Activated CD4-positive, alpha-beta T cell treated with anti-CD3 and anti-CD28 coated beads for 36 hours (primary cell): Measurements from ENCODE around the gene SLC8A2. TPM values are rescaled to one million over a fixed set of nuclear protein-coding genes. Genes with fewer than 3 reads are reported as not detected.
"Not testable (repeated sequence)": the region's sequence is repeated elsewhere in the genome, so short reads cannot be mapped to it uniquely, and the experiment has no call there.

Source experiments
- ATAC-seq: fragments of 200-7000 bp; cut with Tn5 transposase; one replicate; pipeline ENCODE4 v1.10.0; 2021; ENCODE audit warnings: mild to moderate bottlenecking, moderate library complexity
- CTCF ChIA-PET: fragments of 350-600 bp; sonication (Branson Sonifier 250); formaldehyde crosslinking; loops from one replicate; lab custom pipeline; 2021; ENCODE audit warnings: antibody characterized with exemption; lab: Charles Lee
- POLR2A ChIA-PET: fragments of 350-600 bp; sonication (Branson Sonifier 250); formaldehyde crosslinking; loops from one replicate; lab custom pipeline; 2021; ENCODE audit warnings: antibody characterized with exemption, inconsistent platforms; lab: Charles Lee
- DNase-seq: peaks from one replicate; pipeline ENCODE4 v3.0.0-alpha.2; 2020
- H3K27ac Mint-ChIP-seq: one replicate; pipeline ENCODE4 v1.8.0; 2021; ENCODE audit warnings: mixed read lengths
- H3K27me3 Mint-ChIP-seq: one replicate; pipeline ENCODE4 v1.8.0; 2021; ENCODE audit warnings: mixed read lengths
- H3K36me3 Mint-ChIP-seq: one replicate; pipeline ENCODE4 v1.8.0; 2021; ENCODE audit warnings: low read depth, mixed read lengths
- H3K4me1 Mint-ChIP-seq: one replicate; pipeline ENCODE4 v1.8.0; 2021; ENCODE audit warnings: mixed read lengths
- H3K4me3 Mint-ChIP-seq: one replicate; pipeline ENCODE4 v1.8.0; 2021; ENCODE audit warnings: mild to moderate bottlenecking, moderate library complexity, mixed read lengths
- H3K9me3 Mint-ChIP-seq: one replicate; pipeline ENCODE4 v1.8.0; 2021; ENCODE audit warnings: low read depth, mixed read lengths
- intact Hi-C, 2 experiments: fragments of 100-400 bp; cut with DNase I in 1 of 2; cut with micrococcal nuclease in 1 of 2; formaldehyde crosslinking; loops; one replicate each; pipeline versions ENCODE4 v1.14.2 to v1.15.1; 2022 to 2024; cut with DNase I, micrococcal nuclease
- total RNA-seq, 2 experiments: library from RNA; stranded (reverse); gene quantifications; one replicate each; pipeline ENCODE4 v1.2.3, GENCODE V29; 2021

The SLC8A2 gene
- total RNA-seq, 2 experiments from 2014 or later, result 0.11 to 0.23 TPM

DNA sequence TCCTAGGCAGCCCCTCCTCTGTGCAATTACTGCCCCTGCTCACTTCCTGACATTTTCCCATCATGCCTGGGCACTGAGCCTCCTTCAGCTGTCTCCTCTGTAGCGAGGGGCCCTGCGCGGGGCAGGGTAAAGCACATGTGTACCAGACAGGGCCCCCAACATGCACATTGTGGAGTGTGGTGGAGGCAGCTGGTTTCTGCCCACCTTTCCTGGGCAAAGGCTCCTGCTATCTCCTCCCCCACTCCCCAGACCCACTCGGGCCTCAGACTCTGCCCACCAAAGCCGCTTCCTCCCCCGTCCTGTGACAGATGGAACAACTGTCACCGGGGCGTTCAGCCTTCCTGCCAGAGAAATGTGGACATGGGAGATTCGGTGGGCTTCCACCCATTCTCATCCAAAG lies 15.2 kb upstream of the SLC8A2 start:
- H3K4me1 Mint-ChIP-seq, result peaks cover 27% of the 10 kb centered on the region
- no peak overlapping the region for H3K4me3 Mint-ChIP-seq
- peak overlapping the region; percentile 45 for H3K27ac Mint-ChIP-seq
- H3K36me3 Mint-ChIP-seq, result peaks cover 17% of the 10 kb centered on the region
- ChIA-PET POLR2A (no interaction called here), CTCF (no interaction called here)
- ATAC-seq (no peak), DNase-seq (no peak)
- H3K9me3 Mint-ChIP-seq, result no peaks in the 10 kb centered on the region
- intact Hi-C loops, result loop anchor here in 1 of 2 experiments (10.0 kb wide), 1 partner anchor 1602 kb away; the partner anchor contains the start of gene IRF2BP1
- H3K27me3 Mint-ChIP-seq, result no peaks in the 10 kb centered on the region

DNA sequence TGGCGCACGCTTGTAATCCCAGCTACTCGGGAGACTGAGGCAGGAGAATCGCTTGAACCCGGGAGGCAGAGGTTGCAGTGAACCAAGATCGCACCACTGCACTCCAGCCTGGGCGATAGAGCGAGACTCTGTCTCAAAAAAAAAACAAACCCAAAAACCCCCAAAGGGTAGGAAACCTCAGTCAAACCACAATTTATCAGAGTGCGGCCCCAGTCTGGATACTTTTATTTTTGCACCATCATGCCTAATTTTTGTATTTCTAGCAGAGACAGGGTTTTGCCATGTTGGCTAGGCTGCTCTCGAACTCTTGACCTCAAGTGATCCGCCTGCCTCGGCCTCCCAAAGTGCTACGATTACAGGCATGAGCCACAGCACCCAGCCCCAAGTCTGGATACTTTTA lies 14.5 kb upstream of the SLC8A2 start:
- H3K4me3 Mint-ChIP-seq, ATAC-seq, POLR2A ChIA-PET, H3K27ac Mint-ChIP-seq, H3K9me3 Mint-ChIP-seq, H3K27me3 Mint-ChIP-seq, DNase-seq: not testable (repeated sequence)
- H3K36me3 Mint-ChIP-seq, result peaks cover 17% of the 10 kb centered on the region
- CTCF ChIA-PET, result interaction anchor here (0.6 to 3.1 kb wide), 3 partner anchors 29 to 302 kb away, joined by 3 to 14 read pairs (median 3); partner anchors contain the start of gene NAPA
- intact Hi-C loops, result loop anchor here in 1 of 2 experiments (10.0 kb wide), 1 partner anchor 1601 kb away; the partner anchor contains the start of gene IRF2BP1
- peaks cover 27% of the 10 kb centered on the region for H3K4me1 Mint-ChIP-seq

DNA sequence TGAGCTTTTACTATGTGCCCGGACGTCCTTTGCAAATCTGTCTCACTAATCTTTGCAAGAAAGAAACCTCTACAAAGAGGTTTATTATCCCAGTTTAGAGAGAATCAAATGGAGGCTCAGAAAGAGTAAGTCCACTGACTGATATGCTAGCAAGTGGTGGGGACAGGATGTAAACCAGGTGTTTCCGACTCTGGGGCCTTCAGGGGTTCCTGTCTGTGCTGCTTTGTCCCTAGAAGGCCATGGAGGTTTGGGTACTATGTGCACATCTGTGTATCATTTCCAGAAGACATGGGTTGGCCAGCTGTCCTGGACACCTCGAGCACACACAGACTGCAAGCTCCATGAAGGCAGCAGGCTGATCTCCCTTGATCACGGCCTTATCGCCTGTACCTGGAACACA lies 13.5 kb upstream of the SLC8A2 start:
- peak overlapping the region; percentile 92 for H3K4me3 Mint-ChIP-seq
- H3K27ac Mint-ChIP-seq, result peak overlapping the region; percentile 98
- H3K27me3 Mint-ChIP-seq, result no peaks in the 10 kb centered on the region
- ChIA-PET POLR2A (interaction anchor here (1.1 kb wide), 1 partner anchor 24 kb away, joined by 3 read pairs; no protein-coding TSS in a partner anchor), CTCF (interaction anchor here (0.7 to 3.2 kb wide), 6 partner anchors 10 to 57 kb away, joined by 3 to 14 read pairs (median 12); partner anchors contain the start of gene NAPA)
- H3K4me1 Mint-ChIP-seq, result peaks cover 27% of the 10 kb centered on the region
- DNase-seq, result peak; percentile 37
- intact Hi-C loops, result loop anchor here (2.0 to 10.0 kb wide), 4 partner anchors 56 to 1600 kb away; partner anchors contain the start of genes DHX34 (in 1 of the 2), IRF2BP1 (in 1 of the 2) and ZC3H4 (in 1 of the 2)
- no peaks in the 10 kb centered on the region for H3K9me3 Mint-ChIP-seq
- no peak for ATAC-seq
- H3K36me3 Mint-ChIP-seq, result peaks cover 18% of the 10 kb centered on the region

DNA sequence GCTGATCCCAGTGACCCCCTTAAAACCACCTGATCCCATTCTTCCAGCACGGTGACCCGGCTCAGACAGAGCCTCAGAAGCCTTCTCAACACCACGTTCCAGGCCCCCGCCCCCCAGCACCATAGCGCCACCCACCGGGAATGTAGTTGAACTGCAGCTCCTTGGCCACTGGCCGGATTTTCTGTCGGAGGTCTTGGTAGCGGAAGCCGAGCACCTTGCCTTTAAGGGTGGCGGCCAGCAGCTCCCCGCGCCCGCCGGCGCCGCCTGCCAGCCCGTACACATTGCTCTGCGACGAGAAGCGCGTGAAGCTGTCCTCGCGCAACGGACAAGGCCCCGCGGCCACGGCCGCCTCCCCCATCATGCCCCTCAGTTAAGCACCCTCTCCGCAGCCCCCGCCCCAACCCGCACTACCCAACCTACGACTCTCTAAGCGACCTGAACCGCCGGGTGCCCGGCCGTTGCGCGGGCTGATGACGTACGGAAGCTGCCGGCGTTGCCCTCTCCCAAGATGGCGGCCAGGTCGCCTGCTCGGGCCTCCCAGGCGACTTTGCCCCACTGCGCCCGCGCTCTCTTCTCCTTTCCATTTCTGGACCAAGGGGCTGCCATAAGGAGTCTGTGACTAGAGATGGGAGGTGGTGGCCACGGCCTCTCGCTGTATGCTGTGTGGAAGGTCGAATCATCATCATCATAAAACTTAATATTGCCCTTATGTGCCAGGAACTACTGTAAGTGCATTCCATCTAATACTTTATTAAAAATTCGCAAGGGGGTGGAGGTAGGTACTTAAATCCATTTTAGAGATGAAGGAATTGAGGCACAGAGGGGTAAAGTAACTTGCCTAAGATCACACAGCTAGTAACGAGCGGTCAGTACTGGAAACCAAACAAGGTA lies 12.4 kb upstream of the SLC8A2 start, which contains the start of gene KPTN:
Gene KPTN, minus strand, starts transcription at position 420 of the 891 bp plus-strand sequence. Its CDS starts 59 bp downstream, at position 361.
- CTCF ChIA-PET, result interaction anchor here (0.6 to 3.2 kb wide), 22 partner anchors 9 to 1178 kb away, joined by 3 to 14 read pairs (median 5); partner anchors contain the start of genes DHX34 and NAPA
- POLR2A ChIA-PET, result interaction anchor here (0.6 to 1.6 kb wide), 4 partner anchors 15 to 276 kb away, joined by 3 to 9 read pairs (median 4); no protein-coding TSS in a partner anchor
- H3K27me3 Mint-ChIP-seq, result no peaks in the 10 kb centered on the region
- peak within 1 kb of the TSS; percentile 98 for H3K27ac Mint-ChIP-seq
- intact Hi-C loops, result loop anchor here (1.0 to 10.0 kb wide), 16 partner anchors 12 to 1599 kb away; partner anchors contain the start of genes NAPA (in 2 of the 2), ARHGAP35 (in 1 of the 2), DHX34 (in 1 of the 2) and INAFM1 (in 1 of the 2)
- DNase-seq (peak; percentile 95), ATAC-seq (peak; percentile 90)
- H3K36me3 Mint-ChIP-seq, result peaks cover 15% of the 10 kb centered on the region
- H3K9me3 Mint-ChIP-seq, result no peaks in the 10 kb centered on the region
- peak within 1 kb of the TSS; percentile 92 for H3K4me3 Mint-ChIP-seq
- peaks cover 27% of the 10 kb centered on the region for H3K4me1 Mint-ChIP-seq

DNA sequence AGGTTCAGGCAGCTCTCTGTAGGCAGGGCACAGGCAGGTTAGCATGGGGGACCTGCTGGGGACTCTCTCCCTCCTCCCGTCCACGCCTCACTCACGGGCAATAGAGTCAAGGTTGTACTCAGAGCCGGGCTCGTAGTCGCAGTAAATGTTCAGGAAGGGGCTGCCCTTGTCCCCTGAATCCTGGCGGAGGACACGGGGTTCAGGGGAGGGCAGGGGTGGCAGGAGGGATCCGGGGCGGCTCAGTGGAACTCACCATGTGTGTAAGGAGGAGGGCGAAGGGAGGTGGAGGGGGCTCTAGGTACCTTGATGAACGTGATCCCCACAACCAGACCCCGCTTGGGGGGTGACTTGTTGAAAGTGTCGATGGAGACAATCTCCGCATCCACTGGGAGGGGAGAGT lies 11.5 kb upstream of the SLC8A2 start:
- no peak for DNase-seq
- no peaks in the 10 kb centered on the region for H3K9me3 Mint-ChIP-seq
- no peak overlapping the region for H3K27ac Mint-ChIP-seq
- intact Hi-C loops, result loop anchor here (1.0 to 10.0 kb wide), 5 partner anchors 11 to 1598 kb away; partner anchors contain the start of genes ARHGAP35 (in 1 of the 2) and IRF2BP1 (in 1 of the 2)
- H3K4me1 Mint-ChIP-seq, result peaks cover 27% of the 10 kb centered on the region
- ChIA-PET CTCF (interaction anchor here (0.7 to 3.2 kb wide), 14 partner anchors 9 to 1178 kb away, joined by 3 to 14 read pairs (median 5); partner anchors contain the start of genes DHX34 and NAPA), POLR2A (interaction anchor here (0.6 to 1.6 kb wide), 2 partner anchors 117 to 277 kb away, joined by 4 to 9 read pairs; no protein-coding TSS in a partner anchor)
- H3K4me3 Mint-ChIP-seq, result peak overlapping the region; percentile 92
- H3K36me3 Mint-ChIP-seq, result peaks cover 15% of the 10 kb centered on the region
- ATAC-seq, result no peak
- H3K27me3 Mint-ChIP-seq, result no peaks in the 10 kb centered on the region

DNA sequence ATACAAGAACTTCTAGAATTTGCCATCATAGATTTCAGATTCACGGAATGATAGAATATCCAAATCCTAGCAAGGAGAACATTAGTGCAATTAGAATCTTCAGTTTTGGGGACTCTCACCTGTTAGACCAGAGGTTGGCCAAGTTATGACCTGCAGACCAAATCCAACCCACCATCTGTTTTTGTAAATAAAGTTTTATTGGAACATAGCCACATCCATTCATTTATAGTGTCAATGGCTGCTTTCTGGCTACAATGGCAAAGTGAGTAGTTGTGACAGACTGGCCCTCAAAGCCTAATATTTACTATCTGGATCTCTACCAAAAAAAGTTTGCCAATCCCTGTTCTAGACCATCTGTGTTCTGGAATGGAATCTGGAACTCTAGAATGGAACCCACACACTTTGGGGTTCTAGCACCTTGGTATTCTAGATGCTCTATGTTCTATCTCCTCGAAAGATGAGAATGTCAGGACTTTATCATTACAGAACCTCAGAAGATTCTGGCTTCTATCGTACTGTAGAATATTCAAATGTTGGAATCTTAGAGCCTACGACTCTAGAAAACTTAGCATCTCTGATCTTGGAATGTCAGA lies 9.9 kb upstream of the SLC8A2 start:
- Mint-ChIP-seq H3K4me1 (peaks cover 17% of the 10 kb centered on the region), H3K27ac (no peak overlapping the region), H3K9me3 (no peaks in the 10 kb centered on the region), H3K4me3 (no peak overlapping the region), H3K27me3 (no peaks in the 10 kb centered on the region), H3K36me3 (peaks cover 11% of the 10 kb centered on the region)
- CTCF ChIA-PET, result interaction anchor here (0.8 kb wide), 1 partner anchor 26 kb away, joined by 5 read pairs; no protein-coding TSS in a partner anchor
- intact Hi-C loops, result loop anchor here (5.0 to 10.0 kb wide), 4 partner anchors 34 to 1597 kb away; partner anchors contain the start of genes ARHGAP35 (in 1 of the 2) and IRF2BP1 (in 1 of the 2)
- ATAC-seq, result no peak
- no peak for DNase-seq
- POLR2A ChIA-PET, result no interaction called here

DNA sequence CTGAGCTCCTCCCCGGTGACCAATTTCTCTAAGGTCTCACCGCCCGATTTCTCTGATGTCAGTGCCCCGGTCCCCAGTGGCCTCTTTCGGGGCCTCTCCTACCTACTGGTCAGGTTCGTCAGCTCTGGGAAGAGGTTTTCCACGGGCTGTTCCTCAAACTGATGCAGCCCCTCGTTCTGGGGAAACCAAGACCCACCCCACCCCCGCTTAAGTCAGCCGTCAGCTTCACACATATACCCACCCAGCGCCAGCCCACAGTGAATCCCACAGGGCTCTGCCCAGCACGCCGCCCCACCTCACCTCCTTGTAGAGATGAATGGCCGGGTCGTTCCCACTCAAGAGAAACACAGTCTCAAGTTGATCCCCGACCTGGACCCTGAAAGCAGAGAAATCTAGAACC lies 9.0 kb upstream of the SLC8A2 start:
- CTCF ChIA-PET, result interaction anchor here (0.8 kb wide), 1 partner anchor 27 kb away, joined by 5 read pairs; no protein-coding TSS in a partner anchor
- H3K9me3 Mint-ChIP-seq, result no peaks in the 10 kb centered on the region
- peaks cover 8% of the 10 kb centered on the region for H3K36me3 Mint-ChIP-seq
- H3K4me1 Mint-ChIP-seq, result peaks cover 14% of the 10 kb centered on the region
- no peak overlapping the region for H3K27ac Mint-ChIP-seq
- H3K4me3 Mint-ChIP-seq, result no peak overlapping the region
- no peaks in the 10 kb centered on the region for H3K27me3 Mint-ChIP-seq
- intact Hi-C loops, result loop anchor here (5.0 to 10.0 kb wide), 4 partner anchors 33 to 1596 kb away; partner anchors contain the start of genes ARHGAP35 (in 1 of the 2) and IRF2BP1 (in 1 of the 2)
- DNase-seq (no peak), ATAC-seq (no peak)
- POLR2A ChIA-PET, result no interaction called here

DNA sequence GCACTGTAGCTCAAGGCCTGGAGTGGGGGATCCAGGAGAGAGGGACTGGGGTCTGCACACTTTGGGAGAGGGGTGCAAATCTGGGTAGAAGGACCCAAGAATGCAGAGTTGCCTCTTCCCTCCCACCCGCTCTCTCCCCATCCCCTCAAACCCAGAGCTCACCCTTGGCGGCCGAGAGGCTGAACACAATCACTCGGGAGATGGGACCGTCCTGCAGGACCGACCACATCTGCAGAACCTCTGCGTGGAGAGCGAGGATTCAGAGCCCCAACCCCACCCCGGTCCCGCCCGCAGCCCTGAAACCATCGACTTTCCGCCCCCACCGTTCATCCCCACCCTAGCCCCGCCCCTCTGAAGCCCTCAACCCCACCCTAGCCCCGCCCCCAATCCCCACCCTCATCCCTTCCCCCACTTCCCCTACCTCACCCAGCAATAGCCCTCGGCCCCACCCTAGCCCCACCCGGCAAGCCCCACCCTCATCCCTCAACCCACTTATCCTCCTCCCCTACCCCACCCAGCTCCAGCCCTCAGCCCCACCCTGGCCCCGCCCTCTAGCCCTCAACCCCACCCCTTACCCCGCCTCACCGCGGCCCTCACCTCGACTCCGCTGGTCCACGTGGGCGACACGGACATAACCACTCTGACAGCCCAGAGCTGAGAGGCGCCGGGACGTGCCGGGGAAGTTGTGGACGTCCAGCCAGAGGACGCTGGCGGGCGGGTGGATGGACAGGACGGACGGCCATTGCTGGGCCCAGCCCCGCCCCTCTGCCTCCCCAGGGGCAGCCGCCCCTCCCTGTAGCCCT lies 8.2 kb upstream of the SLC8A2 start:
- ChIA-PET POLR2A (no interaction called here), CTCF (interaction anchor here (1.3 kb wide), 1 partner anchor 47 kb away, joined by 3 read pairs; no protein-coding TSS in a partner anchor)
- Mint-ChIP-seq H3K9me3 (no peaks in the 10 kb centered on the region), H3K27me3 (no peaks in the 10 kb centered on the region), H3K4me3 (no peak overlapping the region), H3K4me1 (peaks cover 6% of the 10 kb centered on the region), H3K27ac (no peak overlapping the region), H3K36me3 (peaks cover 2% of the 10 kb centered on the region)
- DNase-seq (no peak), ATAC-seq (no peak)
- intact Hi-C loops, result loop anchor here (5.0 to 10.0 kb wide), 4 partner anchors 33 to 1595 kb away; partner anchors contain the start of genes ARHGAP35 (in 1 of the 2) and IRF2BP1 (in 1 of the 2)

DNA sequence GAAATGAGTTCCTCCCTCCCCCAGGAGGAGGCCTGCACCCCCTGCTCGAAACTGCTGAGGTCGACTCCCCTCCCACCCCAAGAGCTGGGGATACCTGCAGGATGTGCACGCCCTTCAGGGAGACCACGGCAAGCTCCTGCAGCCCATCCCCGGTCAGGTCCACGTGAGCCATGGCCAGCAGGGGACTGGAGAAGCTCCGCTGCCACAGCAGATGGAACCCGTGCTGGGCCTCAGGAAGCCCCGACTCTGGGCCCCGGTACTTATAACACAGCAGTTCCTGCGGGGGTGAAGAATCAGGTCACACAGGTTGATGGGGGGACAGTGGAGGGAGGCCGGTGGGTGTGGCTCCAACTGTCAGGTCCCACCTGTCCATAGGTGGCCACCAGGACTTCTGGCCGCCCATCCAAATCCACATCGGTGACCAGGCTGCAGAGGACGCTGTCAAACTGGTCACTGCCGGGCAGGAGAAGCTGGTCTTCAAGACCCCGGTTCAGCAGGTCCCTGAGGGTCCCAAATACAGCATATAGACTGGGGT lies 4.8 kb upstream of the SLC8A2 start:
- Mint-ChIP-seq H3K4me1 (peaks cover 3% of the 10 kb centered on the region), H3K36me3 (peaks cover 1% of the 10 kb centered on the region), H3K9me3 (no peaks in the 10 kb centered on the region), H3K27me3 (peaks cover 10% of the 10 kb centered on the region), H3K27ac (no peak overlapping the region), H3K4me3 (no peak overlapping the region)
- no peak for ATAC-seq
- intact Hi-C loops, result no loop called here
- ChIA-PET POLR2A (no interaction called here), CTCF (interaction anchor here (0.6 to 0.7 kb wide), 2 partner anchors 202 to 299 kb away, joined by 3 read pairs; no protein-coding TSS in a partner anchor)
- DNase-seq, result no peak
